Posterior vena cava (tissue), 2 donors: ENCODE measurements around the gene CERT1. TPM values are rescaled to one million over a fixed set of nuclear protein-coding genes. Genes with fewer than 3 reads are reported as not detected.

Source experiments
- DNase-seq: peaks from one replicate; pipeline ENCODE4 v3.0.0-alpha.2; 2020; ENCODE audit warnings: low spot score
- intact Hi-C, 2 donors: fragments of 100-400 bp; cut with DNase I; formaldehyde crosslinking; loops; one replicate each; pipeline versions ENCODE4 v1.14.1 to v1.14.2; 2022 to 2023
- total RNA-seq, 2 donors: library from RNA; stranded (reverse); fragmentation: NEBNext Ultra II Directional; extraction: Animal tissue kit (Norgen Biotek cat#: 25700); gene quantifications; one replicate each; pipeline ENCODE4 v1.2.1, GENCODE V29; 2021
- donor health status: DM: yes; HTN: yes; CAD: no.
- donor health status: DM: yes; HTN: yes; CAD: no.

The CERT1 gene
- total RNA-seq, 2 donors from 2014 or later, result 31.0 to 38.6 TPM

DNA sequence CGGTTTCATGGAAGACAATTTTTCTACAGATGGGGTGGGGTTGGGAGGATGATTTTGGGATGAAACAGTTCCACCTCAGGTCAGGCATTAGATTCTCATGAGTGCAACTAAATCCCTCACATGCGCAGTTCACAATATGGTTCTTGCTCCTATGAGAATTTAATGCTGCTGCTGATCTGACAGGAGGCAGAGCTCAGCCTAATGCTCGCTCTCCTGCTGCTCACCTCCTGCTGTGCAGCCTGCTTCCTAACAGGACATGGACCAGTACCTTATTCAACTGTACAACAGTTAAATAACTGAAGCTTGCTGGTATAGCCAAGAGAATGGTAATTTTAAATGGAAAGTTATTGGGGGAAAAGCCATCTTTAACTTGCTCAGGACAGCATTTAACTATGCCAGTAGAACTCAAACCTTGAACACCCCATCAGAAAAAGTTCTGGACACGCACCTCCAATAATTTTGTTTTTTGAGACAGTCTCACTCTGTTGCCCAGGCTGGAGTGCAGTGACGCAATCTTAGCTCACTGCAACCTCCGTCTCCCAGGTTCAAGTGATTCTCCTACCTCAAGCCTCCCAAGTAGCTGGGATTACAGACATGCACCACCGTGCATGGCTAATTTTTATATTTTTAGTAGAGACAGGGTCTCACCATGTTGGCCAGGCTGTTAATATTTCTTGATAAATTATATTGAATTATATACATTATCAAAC is 146.7 kb downstream of the CERT1 start:
- intact Hi-C loops, result no loop called here
- DNase-seq, result no peak

DNA sequence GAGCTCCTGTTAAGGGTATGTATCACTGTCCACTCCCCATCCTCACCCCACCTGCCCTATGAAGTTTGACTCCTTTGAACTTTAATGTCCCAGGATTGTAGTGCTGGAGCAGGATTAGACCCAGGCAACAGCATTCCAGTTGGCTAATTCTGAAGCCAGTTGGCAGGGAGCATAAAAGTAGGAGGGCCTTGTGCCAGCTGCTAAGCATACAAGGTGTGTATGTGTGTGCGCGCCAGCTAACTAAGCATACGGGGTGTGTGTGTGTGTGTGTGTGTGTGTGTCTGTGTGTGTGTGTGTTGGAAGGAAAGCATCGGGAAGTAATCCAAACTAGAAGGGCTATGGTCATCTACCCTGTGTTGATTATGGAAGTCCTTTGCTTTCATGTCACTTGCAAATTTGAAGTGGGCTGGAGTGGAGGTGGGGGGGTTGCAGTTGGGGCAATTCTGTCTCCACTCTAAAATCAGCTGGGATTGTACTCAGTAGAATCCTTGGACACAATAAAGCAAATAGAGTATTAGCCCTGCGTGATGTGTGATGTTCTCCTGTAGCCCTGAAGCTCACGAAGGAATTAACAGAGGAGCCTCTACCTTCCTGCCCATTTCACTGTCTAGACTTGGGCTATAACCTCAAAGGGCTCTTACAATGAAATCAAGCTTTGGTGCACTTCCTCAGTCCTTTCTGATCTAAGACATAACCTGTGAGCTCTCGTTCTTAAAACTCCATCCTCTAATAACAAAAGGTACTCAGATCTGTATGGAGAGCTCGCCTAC is 147.5 kb downstream of the CERT1 start:
- intact Hi-C loops, result no loop called here
- DNase-seq, result no peak

DNA sequence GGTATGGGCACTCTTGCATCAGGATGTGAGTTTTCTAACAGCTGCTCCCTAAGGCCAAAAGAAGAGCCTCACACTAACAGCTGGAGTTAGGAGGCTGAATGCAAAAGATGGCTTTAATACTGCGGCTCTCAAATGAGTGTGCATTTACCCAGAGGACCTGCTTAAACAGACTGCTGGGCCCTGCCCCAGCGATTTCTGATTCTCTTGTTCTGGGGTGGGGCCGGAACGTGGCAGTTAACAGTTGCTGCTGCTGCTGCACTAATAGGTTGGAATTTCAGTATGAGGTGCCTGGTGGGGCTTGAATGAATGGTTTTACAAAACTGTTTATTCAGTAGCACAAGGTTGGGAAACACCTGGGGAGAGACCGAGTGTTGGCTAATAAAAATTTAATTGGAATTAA is 148.3 kb downstream of the CERT1 start:
- no peak for DNase-seq
- intact Hi-C loops, result no loop called here

DNA sequence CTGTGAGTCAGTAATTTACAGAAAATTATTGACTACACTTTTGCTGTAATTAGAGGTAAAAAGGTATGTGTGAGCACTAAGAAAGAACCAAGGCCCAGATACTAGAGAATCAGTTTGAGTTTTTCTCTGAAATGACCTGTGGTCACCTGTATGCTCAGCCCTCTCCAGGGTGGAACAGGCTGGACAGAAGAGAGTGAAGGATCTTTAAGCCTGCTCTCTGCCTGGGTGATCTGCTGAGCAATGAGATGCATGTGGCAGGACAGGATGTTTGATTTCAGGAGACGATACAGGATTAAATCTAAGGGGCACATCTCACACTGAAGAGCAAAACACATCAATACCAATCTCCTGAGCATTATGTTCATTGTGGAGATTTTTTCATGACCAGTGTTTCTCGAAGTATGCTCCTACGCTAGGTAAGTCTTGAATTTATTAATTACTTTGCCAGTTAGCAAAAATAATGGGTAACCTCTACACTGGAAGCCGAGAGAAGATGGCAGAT is 148.9 kb downstream of the CERT1 start:
- no peak for DNase-seq
- intact Hi-C loops, result no loop called here

DNA sequence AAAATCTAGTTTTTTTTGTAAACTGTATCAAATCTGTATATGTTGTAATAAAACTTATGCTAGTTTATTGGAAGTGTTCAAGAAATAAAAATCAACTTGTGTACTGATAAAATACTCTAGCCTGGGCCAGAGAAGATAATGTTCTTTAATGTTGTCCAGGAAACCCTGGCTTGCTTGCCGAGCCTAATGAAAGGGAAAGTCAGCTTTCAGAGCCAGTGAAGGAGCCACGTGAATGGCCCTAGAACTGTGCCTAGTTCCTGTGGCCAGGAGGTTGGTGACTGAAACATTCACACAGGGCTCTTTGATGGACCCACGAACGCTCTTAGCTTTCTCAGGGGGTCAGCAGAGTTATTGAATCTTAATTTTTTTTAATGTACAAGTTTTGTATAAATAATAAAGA is 150.1 kb downstream of the CERT1 start:
- intact Hi-C loops, result no loop called here
- DNase-seq, result no peak

DNA sequence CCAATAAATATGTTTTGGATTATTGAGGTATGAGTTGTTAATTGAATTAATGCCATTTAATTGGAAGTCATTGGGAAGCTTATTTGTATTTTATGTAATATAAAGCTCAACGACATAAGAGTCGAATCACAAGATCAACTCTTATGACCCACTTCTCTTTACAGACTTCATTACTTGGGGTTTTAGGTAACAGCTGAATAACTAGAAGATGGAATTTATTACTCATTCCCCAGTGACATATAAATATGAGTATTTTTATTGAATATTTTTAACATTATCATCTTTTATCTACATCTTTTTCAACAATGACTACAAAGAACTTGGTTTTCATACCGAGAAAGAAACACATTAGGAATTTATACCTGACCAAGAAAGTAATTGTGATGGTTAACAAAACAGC is 153.3 kb downstream of the CERT1 start:
- DNase-seq, result no peak
- intact Hi-C loops, result no loop called here

DNA sequence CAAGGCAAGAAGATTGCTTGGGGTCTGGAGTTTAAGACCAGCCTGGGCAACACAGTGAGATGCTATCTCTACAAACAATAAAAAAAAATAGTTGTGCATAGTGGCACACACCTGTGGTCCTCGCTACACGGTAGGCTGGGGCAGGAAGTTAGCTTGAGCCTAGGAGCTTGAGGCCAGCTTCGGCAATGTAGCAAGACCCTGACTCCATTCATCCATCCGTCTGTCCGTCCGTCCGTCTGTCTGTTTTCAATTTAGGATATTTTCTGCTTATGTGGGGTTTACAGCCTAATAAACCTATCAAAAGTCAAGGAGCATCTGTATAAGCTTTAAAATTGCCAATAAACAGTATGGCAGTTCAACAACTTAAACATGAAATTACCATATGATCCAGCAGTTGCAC is 154.7 kb downstream of the CERT1 start:
- intact Hi-C loops, result no loop called here
- no peak for DNase-seq

DNA sequence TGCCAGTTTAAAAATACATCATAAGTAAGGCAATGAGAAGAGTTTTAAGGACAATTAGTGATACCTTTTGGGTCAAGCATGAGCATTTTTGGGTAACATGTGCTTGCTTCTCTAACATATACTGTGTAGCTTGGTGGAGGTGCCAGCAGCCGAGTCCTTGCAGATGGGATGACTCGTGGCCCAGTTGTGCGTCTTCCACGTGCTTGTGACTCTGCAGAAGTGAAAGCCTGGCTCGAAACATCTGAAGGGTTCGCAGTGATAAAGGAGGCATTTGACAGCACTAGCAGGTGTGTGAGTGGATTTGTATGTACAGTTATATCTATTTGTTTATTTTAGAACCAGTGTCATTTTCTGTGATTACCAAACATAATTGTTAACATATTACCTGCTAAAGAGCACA is 156.2 kb downstream of the CERT1 start:
- intact Hi-C loops, result no loop called here
- peak; percentile 31 for DNase-seq

DNA sequence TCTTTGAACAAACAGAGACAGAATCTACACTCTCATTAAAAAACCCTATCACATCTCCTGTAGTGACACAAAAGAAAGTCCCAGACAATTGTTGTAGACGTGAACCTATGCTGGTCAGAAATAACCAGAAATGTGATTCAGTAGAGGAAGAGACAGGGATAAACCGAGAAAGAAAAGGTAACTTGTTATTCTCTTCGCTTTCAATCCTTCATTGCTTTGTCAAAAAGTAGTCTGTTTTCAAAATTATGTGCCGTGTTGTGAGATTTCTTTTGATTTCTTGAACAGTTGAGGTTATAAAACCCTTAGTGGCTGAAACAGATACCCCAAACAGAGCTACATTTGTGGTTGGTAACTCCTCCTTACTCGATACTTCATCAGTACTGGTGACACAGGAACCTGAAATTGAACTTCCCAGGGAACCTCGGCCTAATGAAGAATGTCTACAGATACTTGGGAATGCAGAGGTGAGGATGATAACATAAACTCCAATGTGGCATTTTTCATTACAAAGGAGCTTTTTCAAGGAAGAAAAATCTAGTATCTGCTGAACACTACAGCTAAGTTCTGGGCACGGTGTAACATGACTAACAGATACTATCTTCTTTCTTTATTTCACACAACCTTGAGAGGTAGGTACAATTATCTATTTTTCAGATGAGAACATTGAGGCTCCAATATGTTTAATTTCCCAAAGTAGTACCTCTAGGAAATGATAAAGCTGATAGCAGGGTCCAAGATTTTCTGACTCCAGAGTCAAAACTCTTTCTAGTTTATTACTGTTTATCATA is 160.1 kb downstream of the CERT1 start:
- no peak for DNase-seq
- intact Hi-C loops, result no loop called here

DNA sequence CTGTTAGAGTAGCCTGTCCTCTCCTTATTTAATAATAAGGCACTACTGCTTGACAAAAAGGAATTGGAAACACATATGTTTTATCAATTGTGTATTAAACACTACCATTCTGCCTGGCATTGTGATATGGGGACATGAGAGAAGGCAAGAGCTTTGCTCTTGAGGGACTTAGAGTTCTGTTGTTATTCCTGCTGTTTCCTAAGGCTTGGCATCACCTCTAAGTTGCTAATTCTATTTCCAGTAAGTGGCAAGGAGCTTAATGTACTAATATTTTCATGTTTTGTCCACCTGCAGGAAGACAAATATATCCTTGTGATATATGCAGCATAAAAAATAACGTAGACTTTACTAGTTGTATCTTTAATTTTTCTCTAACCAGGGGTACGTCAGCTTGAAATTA is 161.8 kb downstream of the CERT1 start:
- intact Hi-C loops, result no loop called here
- no peak for DNase-seq

DNA sequence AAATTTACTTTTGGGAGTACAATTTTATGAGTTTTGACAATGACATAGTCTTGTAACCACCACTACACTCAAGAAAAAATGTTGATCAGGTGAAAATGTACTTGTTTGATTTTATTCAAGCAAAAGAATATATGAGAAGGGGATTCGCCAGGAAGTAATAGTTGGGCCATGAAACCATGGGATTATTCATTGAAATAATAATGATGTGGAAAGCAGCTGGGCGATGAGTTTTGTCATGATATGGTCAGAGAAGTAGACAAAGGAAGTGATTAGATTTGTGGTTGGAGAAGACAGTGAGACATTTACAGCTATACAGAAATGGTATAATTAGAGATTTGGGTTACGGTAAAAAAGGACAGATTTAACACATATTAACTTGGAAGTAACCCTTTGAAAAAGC is 163.2 kb downstream of the CERT1 start:
- no peak for DNase-seq
- intact Hi-C loops, result no loop called here

DNA sequence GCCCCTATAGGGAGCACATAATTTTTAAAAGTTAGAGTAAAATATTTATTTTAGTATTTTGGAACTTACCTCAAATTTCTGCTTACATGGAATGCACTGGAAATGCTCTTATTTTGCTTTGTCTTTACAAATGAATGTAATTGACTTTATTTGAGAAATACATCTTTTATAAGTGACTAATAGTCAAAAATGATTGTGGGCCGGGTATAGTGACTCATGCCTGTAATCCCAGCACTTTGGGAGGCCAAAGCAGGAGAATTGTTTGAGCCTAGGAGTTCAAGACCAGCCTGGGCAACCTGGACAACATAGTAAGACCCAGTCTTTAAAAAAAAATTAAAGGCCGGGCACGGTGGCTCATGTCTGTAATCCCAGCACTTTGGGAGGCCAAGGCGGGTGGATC is 168.6 kb downstream of the CERT1 start:
- intact Hi-C loops, result no loop called here

DNA sequence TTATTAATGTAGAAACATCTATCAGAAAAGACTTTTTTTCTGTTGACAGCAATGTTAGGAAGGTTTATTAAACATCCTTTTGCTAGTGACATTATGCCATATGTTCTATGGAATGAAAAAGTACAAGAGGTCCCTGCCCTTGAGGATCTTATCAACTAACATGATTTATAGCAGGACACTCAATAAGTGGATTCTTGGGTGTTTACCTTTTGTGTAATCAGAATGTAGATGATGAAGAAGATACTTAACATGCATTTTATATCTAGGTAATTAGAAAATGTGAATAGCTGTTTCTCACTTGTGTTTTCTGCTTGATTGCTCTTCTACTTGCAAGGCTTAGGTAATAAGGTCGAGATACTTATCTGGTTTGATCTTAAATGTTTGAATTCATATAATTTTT is 169.5 kb downstream of the CERT1 start:
- intact Hi-C loops, result no loop called here
- no peak for DNase-seq

More for the DNA sequence above, 168.6 kb downstream of the CERT1 start:
- no peak for DNase-seq

DNA sequence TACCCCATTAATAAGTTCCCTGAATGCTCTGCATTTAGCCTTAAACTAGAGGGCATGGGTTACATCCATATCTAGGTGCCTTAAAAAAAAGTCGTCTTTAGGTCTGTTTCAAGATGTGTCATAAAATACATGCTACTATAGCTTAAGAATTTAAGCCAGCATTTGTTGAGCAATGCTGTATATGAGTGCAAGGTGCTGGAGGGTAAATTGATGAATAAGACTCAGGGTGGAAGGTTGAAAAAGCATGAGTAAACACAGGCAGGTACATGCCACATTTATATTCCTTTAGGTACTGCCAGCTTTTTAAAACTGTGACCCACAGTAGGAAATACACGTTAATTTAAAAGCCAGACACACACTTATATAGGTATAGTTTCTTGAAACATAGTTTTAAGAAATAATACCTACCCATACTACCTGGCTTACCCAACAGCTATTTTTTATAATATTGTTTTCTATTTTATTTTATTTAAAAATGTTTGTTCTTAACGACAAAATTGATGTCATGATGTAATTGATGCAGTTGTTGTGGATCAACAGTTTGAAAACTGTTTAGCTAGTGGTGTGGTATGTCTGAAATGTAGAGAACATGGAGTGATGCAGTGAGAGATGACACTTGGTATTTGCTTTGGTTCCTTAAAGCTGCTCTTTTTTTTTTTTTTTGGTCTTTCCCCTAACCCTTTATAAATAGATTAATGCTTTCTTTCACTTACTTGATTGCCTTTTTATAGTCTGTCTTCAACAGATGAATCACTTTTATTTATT is 170.5 kb downstream of the CERT1 start:
- DNase-seq, result no peak
- intact Hi-C loops, result no loop called here

DNA sequence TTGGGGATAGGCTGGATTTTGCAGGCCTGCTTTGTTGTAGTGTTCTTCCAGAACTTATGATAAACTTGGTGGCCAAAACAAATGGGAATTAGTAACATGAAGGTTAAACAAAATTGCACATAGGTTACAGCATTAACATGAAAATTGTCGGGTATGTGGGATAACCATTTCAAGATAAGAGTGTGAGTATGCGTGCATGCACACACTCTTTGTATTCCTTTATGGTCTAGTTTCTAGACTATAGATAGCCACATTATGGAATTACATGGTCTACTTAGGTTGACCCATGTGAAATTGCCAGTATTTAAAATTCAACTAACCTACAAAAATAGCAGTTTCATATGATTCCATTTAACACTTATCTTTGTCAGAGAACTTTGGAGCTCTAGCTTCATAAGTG is 173.0 kb downstream of the CERT1 start:
- intact Hi-C loops, result no loop called here
- DNase-seq, result no peak

DNA sequence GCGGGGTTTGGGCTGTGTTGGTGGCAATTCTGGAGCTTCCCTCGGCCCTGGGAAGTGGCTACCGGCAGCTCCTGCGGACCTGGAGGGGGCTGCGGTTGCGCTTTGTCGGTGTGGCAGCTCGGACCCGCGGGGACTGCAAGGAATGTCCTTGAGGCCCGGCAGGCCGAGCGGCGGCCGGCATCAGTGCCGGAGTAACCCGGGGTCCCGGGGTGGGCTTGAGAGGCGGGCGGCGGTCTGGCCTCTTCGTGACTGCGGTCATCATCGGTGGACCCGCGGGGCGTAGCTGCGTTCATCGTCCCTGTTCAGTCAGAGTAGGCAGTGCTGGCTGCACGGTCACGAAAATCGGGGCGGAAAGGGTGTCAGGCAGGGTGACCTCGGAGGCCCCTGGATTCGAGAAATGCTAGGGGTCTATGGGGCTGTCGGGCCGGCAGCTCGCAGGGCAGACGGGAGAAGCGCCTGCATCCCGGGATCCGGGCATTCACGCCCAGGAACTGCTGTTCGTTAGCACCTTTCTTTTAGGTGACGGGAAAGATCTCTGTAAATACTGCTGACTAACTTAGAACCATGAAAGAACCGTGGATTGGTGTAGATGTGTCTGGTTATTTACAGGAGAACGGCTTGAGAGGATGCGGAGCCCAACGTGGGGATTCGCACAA is 173.9 kb downstream of the CERT1 start:
- intact Hi-C loops, result no loop called here
- DNase-seq, result peak; percentile 87

DNA sequence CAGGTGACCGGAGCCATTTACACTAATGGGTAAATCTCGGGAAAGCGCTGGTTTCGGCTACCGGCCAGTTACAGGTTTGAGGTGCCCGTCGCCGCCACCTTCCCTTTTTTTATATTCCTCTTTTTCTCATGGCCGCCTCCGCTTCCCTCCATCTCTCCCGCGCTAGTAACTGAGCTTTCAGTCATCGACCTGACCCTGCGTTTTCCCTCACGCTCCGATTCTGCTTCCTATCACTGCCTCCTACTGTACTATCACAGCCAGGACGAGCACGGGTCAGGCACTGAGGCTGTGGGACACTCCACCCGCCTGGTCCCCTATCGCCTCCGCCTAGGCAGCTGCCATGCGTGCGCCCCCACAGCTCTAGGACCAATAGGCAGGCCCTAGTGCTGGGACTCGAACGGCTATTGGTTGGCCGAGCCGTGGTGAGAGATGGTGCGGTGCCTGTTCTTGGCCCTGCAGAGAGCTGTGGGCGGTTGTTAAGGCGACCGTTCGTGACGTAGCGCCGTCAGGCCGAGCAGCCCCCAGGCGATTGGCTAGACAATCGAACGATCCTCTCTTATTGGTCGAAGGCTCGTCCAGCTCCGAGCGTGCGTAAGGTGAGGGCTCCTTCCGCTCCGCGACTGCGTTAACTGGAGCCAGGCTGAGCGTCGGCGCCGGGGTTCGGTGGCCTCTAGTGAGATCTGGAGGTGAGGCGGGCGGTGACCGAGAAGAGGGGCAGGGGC is 174.7 kb downstream of the CERT1 start, which contains the start of gene HMGCR:
TSS of gene HMGCR (plus strand) at position 606 of the 722 bp plus-strand sequence. CDS start 5,386 bp downstream, outside the sequence.
- DNase-seq, result peak; percentile 99
- intact Hi-C loops, result no loop called here

DNA sequence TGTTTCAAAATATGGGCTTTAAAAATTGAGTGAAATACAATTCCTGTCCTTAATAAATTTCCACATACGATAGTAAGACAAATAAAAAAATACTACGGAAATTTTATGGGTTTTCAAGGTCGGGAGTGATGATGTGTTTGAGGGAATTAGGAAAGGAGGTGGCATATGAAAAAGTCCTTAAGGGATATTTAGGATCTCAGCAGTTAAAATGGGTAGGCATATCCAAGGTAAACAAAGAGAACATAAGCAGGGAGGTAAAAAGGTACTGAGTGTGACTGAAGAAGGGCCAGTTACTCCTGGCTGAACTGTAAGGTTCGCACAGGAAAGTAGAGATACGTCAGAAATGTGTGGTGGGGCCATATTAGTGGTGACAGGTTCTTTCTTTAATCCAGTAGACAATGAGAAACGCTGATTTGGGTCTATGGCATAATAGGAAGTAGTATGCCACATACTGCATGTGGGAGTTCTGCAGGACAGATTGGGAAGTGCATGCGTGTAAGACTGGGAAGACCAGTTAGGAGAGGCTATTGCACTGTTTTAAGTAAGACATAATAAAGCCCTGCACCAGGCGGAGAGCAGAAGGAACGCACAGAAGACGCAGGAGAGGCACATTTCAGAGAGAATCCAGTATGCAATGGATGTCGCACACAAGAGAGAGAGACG is 175.3 kb downstream of the CERT1 start:
- intact Hi-C loops, result no loop called here
- no peak for DNase-seq
